Nephron progenitor cell (in vitro differentiated cells): ENCODE measurements around the gene DPP10.

Experiments used
- DNase-seq: peaks from one replicate; pipeline ENCODE4 v3.0.0; 2021
- H3K27ac Mint-ChIP-seq: 2 replicates; pipeline ENCODE4 v1.8.0; 2021; ENCODE audit warnings: mild to moderate bottlenecking, moderate library complexity, mixed read lengths
- H3K27me3 Mint-ChIP-seq: 2 replicates; pipeline ENCODE4 v1.8.0; 2021; ENCODE audit warnings: mild to moderate bottlenecking, low read depth, mixed read lengths; ENCODE audit not compliant: poor library complexity
- H3K36me3 Mint-ChIP-seq: 2 replicates; pipeline ENCODE4 v1.8.0; 2021; ENCODE audit warnings: low read depth, mixed read lengths
- H3K4me1 Mint-ChIP-seq: 2 replicates; pipeline ENCODE4 v1.8.0; 2021; ENCODE audit warnings: mixed read lengths
- H3K4me3 Mint-ChIP-seq: 2 replicates; pipeline ENCODE4 v1.8.0; 2021; ENCODE audit warnings: mild to moderate bottlenecking, moderate library complexity, mixed read lengths
- H3K9me3 Mint-ChIP-seq: 2 replicates; pipeline ENCODE4 v1.8.0; 2021; ENCODE audit warnings: mild to moderate bottlenecking, moderate library complexity, mixed read lengths
- TF ChIP-seq, protein P1 (sequence below): fragments of 200-600 bp; sonication (generic); IDR thresholded peaks from 2 replicates; pipeline ENCODE4 v1.5.0; 2021; ENCODE audit warnings: antibody characterized with exemption

DPP10 gene

DNA sequence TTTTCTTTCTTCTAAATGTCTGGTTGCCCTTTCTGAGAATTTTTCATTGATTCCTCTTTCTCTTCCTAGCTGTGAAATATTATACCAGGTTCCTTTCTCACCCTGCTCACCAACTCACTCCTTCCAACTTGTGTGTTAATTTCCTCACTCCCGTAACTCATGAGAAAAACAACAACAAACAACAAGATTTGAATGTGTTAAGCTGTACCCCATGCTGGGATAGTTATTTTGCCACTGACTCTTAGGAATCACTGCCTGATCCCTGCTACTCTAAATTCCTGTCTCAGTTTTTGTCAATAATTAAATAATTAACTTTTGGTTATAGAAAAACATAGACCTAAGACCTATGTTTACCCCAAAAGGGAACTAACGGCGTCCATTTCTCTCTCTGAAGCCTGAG lies 242.7 kb downstream of the DPP10 start:
- Mint-ChIP-seq H3K9me3 (no peaks in the 10 kb centered on the region), H3K4me1 (peaks cover 16% of the 10 kb centered on the region), H3K27ac (peak overlapping the region; percentile 7), H3K36me3 (no peaks in the 10 kb centered on the region), H3K27me3 (peaks cover 3% of the 10 kb centered on the region), H3K4me3 (no peak overlapping the region)
- DNase-seq, result no peak
- TF ChIP-seq, protein P1, sequence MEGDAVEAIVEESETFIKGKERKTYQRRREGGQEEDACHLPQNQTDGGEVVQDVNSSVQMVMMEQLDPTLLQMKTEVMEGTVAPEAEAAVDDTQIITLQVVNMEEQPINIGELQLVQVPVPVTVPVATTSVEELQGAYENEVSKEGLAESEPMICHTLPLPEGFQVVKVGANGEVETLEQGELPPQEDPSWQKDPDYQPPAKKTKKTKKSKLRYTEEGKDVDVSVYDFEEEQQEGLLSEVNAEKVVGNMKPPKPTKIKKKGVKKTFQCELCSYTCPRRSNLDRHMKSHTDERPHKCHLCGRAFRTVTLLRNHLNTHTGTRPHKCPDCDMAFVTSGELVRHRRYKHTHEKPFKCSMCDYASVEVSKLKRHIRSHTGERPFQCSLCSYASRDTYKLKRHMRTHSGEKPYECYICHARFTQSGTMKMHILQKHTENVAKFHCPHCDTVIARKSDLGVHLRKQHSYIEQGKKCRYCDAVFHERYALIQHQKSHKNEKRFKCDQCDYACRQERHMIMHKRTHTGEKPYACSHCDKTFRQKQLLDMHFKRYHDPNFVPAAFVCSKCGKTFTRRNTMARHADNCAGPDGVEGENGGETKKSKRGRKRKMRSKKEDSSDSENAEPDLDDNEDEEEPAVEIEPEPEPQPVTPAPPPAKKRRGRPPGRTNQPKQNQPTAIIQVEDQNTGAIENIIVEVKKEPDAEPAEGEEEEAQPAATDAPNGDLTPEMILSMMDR, result no peak

DNA sequence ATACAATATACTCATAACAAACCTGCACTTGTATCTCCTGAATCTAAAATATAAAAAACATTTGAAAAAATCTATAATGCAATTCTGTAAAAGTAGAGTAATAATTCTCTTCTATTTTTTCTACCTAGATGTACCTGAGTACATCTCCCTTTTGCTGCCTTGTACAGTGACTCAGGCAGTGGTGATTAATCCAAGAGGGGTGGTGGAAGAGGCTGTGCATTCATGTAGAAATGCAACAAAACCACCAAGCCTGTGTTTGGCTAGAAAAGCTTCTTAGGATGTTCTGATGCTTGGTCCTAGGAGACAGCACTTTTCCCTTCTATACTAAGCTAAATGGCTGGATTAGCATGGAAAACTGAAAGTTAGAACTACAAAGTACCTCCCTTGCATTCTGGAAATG lies 245.8 kb downstream of the DPP10 start:
- TF ChIP-seq, protein P1, result no peak
- H3K4me1 Mint-ChIP-seq, result peaks cover 16% of the 10 kb centered on the region

DNA sequence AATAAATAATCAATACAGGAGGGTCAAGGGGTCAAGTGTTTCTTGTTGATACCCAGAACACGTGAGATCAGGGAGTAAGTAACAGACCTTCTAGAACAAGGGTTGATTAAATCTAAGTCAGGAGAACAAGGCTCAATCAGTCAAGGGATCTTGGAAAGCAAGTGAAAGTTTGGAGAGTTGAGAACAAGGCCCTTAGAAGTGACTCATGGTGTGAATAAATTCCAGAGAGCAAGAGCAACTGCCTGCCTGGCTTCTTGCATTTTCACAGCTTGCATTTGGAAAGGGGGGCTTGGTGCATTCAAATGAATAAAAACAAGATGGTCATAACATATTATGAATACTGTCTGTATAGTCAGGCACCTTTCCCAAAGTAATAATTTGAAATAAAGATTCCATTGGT lies 256.1 kb downstream of the DPP10 start:
- H3K4me3 Mint-ChIP-seq, result no peak overlapping the region

More for the DNA sequence above, 245.8 kb downstream of the DPP10 start:
- Mint-ChIP-seq H3K4me3 (no peak overlapping the region), H3K36me3 (no peaks in the 10 kb centered on the region), H3K27me3 (peaks cover 3% of the 10 kb centered on the region), H3K27ac (no peak overlapping the region), H3K9me3 (peaks cover 23% of the 10 kb centered on the region)
- DNase-seq, result no peak

DNA sequence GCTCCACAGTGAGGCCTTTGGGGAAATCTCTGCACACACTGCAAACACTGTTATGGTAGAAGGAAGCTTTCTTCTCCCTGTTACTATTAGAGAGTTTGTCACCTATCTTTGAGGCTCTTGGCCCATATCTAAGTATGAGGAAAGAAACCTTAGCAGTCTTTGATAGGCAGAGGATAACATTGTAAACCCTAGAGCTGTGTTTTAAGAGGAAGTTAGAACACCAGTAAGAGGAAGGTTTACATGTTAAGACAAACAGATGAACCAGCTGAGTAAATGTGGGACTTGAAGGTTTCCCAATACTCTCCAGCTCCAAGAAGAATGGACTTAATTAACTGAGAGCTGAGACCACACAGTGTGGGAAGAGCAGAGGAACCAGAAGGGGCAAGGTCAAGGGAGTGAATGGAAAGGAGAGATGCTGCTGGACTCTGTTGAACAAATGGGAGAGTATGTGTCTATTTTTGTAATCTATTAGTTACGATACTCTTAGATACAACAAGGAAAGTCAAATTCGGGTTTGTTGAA lies 257.0 kb downstream of the DPP10 start:
- Mint-ChIP-seq H3K27me3 (no peaks in the 10 kb centered on the region), H3K9me3 (no peaks in the 10 kb centered on the region), H3K4me1 (peaks cover 11% of the 10 kb centered on the region), H3K4me3 (no peak overlapping the region), H3K36me3 (no peaks in the 10 kb centered on the region), H3K27ac (no peak overlapping the region)
- TF ChIP-seq, protein P1, result no peak
- DNase-seq, result no peak

More for the DNA sequence above, 256.1 kb downstream of the DPP10 start:
- no peaks in the 10 kb centered on the region for H3K27me3 Mint-ChIP-seq
- peaks cover 11% of the 10 kb centered on the region for H3K4me1 Mint-ChIP-seq
- peaks cover 2% of the 10 kb centered on the region for H3K9me3 Mint-ChIP-seq
- H3K36me3 Mint-ChIP-seq, result no peaks in the 10 kb centered on the region
- TF ChIP-seq, protein P1, result no peak
- no peak overlapping the region for H3K27ac Mint-ChIP-seq
- no peak for DNase-seq

DNA sequence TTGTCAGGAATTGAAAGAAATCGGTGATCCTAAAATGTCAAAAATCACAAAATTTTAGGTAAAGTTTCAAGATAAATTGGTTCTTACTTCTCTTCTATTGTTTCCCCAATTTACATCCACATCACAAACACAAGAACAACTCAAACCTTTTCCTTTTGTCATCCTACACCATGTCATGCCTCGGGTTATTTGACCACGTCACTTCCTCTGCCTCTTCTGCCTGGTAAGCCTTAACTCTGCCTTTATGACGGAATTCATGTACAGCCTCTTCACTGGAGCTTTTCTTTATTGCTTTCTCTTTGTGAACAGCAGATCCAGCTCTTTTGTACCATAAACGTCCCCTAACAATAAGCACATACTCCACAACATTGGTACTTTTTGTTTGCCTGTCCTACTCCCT lies 258.0 kb downstream of the DPP10 start:
- H3K4me3 Mint-ChIP-seq, result no peak overlapping the region
- H3K4me1 Mint-ChIP-seq, result peaks cover 11% of the 10 kb centered on the region
- TF ChIP-seq, protein P1, result no peak
- H3K27me3 Mint-ChIP-seq, result no peaks in the 10 kb centered on the region
- DNase-seq, result no peak
- H3K36me3 Mint-ChIP-seq, result no peaks in the 10 kb centered on the region
- no peaks in the 10 kb centered on the region for H3K9me3 Mint-ChIP-seq
- H3K27ac Mint-ChIP-seq, result no peak overlapping the region
